Ovary (tissue), 9 donors: ENCODE measurements around the gene NUDT22. TPM values are rescaled to one million over a fixed set of nuclear protein-coding genes. Genes with fewer than 3 reads are reported as not detected.

Source experiments
- DNase-seq, 5 donors: peaks; one replicate each; pipeline ENCODE4 v3.0.0-alpha.2; 2019 to 2020
- H3K27ac ChIP-seq, 2 donors: fragments of 200-600 bp; one replicate each; pipeline versions ENCODE4 v1.5.1 to v1.8.0; 2019 to 2022
- H3K27me3 ChIP-seq: fragments of 200-600 bp; one replicate; pipeline ENCODE4 v1.8.0; 2022
- H3K36me3 ChIP-seq: fragments of 200-600 bp; sonication (generic); one replicate; pipeline ENCODE4 v1.5.1; 2019
- H3K4me1 ChIP-seq: one replicate; pipeline ENCODE4 v1.8.1; 2013; ENCODE audit warnings: mild to moderate bottlenecking, moderate library complexity; ENCODE audit not compliant: insufficient read depth
- H3K4me3 ChIP-seq: fragments of 200-600 bp; sonication (generic); one replicate; pipeline ENCODE4 v1.5.1; 2017
- H3K9me3 ChIP-seq, 2 donors: fragments of 200-600 bp in 1 of 2; sonication (generic) in 1 of 2; one replicate each; pipeline versions ENCODE4 v1.5.1 to v1.8.1; 2013 to 2019; ENCODE audit warnings: mild to moderate bottlenecking in 1 of 2, moderate library complexity in 1 of 2
- EP300 ChIP-seq: sonication (generic); formaldehyde crosslinking; IDR thresholded peaks from one replicate; pipeline ENCODE4 v1.6.1; 2017; ENCODE audit warnings: antibody characterized with exemption
- POLR2A ChIP-seq: fragments of 450-650 bp; IDR thresholded peaks from one replicate; pipeline ENCODE4 v1.6.1; 2017; ENCODE audit warnings: antibody characterized with exemption, mild to moderate bottlenecking, moderate library complexity
- WGBS, 3 donors: extraction: QIAGEN DNeasy Blood & Tissue Kit in 1 of 3; methylation state at CpG; one replicate each; pipeline versions ENCODE4 v1.1.5 to v1.1.7; 2013 to 2017; 5-methylcytosine and 5-hydroxymethylcytosine counted together
- intact Hi-C, 4 donors: fragments of 100-400 bp; cut with DNase I; formaldehyde crosslinking; loops; one replicate each; pipeline versions ENCODE4 v1.11.0 to v1.15.1; 2022 to 2023
- polyA plus RNA-seq, 2 donors: library from polyadenylated mRNA; stranded (reverse); fragments of 200-250 nt in 1 of 2; fragments of 350-450 nt in 1 of 2; fragmentation: Illumina TruSeq in 1 of 2; extraction: RNeasy Lipid Tissue Mini Kit (QIAGEN cat#74804) in 1 of 2; gene quantifications; one replicate each; pipeline ENCODE4 v1.2.3, GENCODE V29; 2013 to 2014
- total RNA-seq, 7 donors: library from RNA; depleted of rRNA in 2 of 7; stranded (reverse); fragments of >200 nt in 2 of 7; fragmentation: NEBNext Ultra II Directional in 3 of 7; extraction: Animal tissue kit (Norgen Biotek cat#: 25700) in 3 of 7; gene quantifications; one replicate each; pipeline versions ENCODE4 v1.1.0 to v1.2.4, GENCODE V29; 2016 to 2023
- TF ChIP-seq, protein P1 (sequence below), 3 donors: fragments of 450-650 bp in 2 of 3; fragments of 200-600 bp in 1 of 3; IDR thresholded peaks; one replicate each; pipeline versions ENCODE4 v1.5.1 to v1.8.0; 2016 to 2022; ENCODE audit warnings: antibody characterized with exemption in 3 of 3, mild to moderate bottlenecking in 1 of 3
- donor health status: DM: no; HTN: no; CAD: no; lungs with moderate emphysema.
- donor health status: DM: no; HTN: no; CAD: no.
- donor health status: Bipolar disorder and iron deficiency.
- donor health status: DM: yes; HTN: yes; CAD: no.
- donor health status: DM: no; HTN: no; CAD: no.
- donor health status: DM: yes; HTN: yes; CAD: no.

NUDT22 gene
- total and polyA plus RNA-seq, 9 donors = 4.8 to 52.7 (median 36.8) TPM

DNA sequence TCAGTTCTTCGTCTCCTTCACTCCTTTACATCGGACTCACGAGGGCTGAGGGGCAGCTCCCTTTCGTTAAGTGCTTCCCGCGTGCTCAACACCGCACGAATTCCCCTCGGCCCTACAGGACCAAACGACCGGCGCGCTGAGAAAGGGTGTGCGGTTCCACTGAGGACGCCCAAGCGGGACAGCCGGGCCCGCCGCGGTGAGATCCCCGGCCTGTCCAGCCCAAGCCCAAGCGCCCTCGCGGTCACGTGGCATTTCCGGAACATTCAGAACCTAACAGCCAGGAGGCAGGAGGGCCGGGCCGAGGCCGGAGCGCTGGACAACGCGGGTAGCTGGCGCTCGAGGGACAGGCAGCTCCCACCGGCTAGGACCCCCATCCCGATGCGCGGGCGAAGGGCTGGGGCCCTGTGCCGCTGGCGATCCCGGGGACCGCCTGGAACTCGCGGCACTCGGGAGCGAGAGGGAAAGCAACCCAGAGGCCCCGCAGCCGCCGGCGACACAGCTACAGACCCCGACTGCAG is 40.8 kb upstream of the NUDT22 start:
- peak in 3 of 5 donors; percentile 88 to 91 (median 89) for DNase-seq
- H3K4me1 ChIP-seq = peaks cover 10% of the 10 kb centered on the region
- intact Hi-C loops = no loop called here

DNA sequence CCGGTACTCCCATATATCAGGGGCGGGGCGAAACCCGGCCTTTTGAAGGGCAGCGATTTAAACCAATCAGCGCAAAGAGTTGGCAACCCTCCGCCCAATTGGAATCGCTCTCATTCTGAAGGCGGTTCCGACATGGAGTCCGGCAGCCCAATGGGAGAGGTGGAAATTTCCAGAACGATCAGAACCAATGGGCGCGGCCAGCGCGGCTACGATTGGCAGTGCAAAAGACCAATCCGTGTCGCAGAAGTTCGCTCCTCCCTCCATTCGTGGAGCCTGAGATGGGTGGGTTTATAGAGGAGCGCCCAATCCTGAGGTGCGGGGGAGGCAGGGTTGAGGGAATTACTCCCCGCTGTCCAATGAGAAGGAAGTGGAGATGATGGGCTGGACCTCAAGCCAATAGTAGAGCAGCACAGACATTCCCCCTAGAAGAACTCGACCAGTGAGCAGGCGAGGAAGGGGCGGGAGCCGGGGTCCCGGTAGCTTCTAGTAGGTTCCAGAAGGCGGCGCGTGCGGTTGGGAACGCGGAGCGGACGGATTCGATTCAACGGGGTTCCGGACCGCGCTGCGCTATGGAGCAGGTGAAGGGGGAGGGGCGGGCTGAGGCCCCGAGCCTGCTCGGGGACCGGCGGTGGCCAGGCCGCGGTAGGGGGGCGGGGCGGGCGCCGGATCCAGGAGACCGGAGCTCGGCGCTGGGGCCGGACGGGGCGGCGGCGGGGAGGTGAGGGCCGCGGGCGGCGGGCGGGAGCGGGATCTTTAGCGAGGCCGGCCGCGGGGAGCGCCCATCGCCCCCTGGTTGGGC is 40.2 kb upstream of the NUDT22 start, which contains the start of gene STIP1:
Gene STIP1, plus strand, starts transcription at position 479 of the 799 bp plus-strand sequence. Its CDS starts 91 bp downstream, at position 570.
- Histone ChIP-seq H3K27me3 (no peaks in the 10 kb centered on the region), H3K4me1 (peaks cover 10% of the 10 kb centered on the region), H3K36me3 (no peaks in the 10 kb centered on the region), H3K9me3 (no peaks in the 10 kb centered on the region), H3K4me3 (peak within 1 kb of the TSS; percentile 72), H3K27ac (peak within 1 kb of the TSS; percentile 87 to 99)
- TF ChIP-seq POLR2A (peak; percentile 47), EP300 (no peak)
- TF ChIP-seq, protein P1, sequence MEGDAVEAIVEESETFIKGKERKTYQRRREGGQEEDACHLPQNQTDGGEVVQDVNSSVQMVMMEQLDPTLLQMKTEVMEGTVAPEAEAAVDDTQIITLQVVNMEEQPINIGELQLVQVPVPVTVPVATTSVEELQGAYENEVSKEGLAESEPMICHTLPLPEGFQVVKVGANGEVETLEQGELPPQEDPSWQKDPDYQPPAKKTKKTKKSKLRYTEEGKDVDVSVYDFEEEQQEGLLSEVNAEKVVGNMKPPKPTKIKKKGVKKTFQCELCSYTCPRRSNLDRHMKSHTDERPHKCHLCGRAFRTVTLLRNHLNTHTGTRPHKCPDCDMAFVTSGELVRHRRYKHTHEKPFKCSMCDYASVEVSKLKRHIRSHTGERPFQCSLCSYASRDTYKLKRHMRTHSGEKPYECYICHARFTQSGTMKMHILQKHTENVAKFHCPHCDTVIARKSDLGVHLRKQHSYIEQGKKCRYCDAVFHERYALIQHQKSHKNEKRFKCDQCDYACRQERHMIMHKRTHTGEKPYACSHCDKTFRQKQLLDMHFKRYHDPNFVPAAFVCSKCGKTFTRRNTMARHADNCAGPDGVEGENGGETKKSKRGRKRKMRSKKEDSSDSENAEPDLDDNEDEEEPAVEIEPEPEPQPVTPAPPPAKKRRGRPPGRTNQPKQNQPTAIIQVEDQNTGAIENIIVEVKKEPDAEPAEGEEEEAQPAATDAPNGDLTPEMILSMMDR (IDR thresholded peaks at IDR 0.05) = peak in 2 of 3 donors; percentile 36 to 41
- WGBS, 3 donors = 0 to 1% (median 0%) methylated on average over 38 to 74 of the region's 74 CpGs
- intact Hi-C loops = no loop called here
- peak; percentile 99 to 100 (median 99) for DNase-seq

More for the DNA sequence above, 40.8 kb upstream of the NUDT22 start:
- H3K36me3 ChIP-seq = no peaks in the 10 kb centered on the region
- H3K9me3 ChIP-seq = no peaks in the 10 kb centered on the region
- no peaks in the 10 kb centered on the region for H3K27me3 ChIP-seq
- 0 to 1% (median 0%) methylated on average over 43 to 52 of the region's 52 CpGs for WGBS, 3 donors
- peak overlapping the region; percentile 76 to 98 for H3K27ac ChIP-seq
- peak overlapping the region; percentile 72 for H3K4me3 ChIP-seq
- TF ChIP-seq POLR2A = peak; percentile 97
- TF ChIP-seq EP300 = no peak
- TF ChIP-seq, protein P1 (IDR thresholded peaks at IDR 0.05) = peak; percentile 13 to 92 (median 86)

DNA sequence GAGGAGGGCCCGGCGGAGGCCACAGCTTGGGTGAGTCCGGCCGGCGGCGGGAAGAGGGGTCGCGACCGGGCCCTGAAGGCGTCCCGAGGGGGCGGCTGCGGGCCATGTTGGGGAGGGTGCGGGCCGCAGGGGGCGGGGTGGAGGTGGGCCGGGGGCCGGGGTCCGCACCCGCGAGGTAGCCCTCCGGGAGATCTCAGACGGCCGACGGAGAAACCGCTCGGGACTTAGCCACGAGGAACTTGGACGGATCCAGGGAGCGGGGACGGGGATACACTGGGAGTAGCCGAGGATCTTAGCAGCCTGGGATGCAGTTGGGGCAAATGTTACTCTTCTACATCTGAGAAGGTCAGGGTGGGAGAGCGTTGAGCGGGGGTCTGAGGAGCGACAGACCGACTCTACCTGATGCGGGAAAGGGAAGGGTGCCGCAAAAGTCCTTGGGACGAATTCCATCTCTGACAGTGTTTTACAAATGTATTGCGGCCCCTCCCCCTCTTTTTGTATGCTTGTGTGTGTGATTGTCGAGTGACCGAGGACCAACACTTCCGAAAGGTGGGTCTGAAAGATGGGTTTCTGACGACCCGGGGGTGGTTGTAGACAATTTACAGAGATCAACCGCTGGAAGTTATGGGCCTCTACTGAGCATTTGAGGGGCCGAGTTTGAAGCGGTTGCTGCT is 39.4 kb upstream of the NUDT22 start:
- Histone ChIP-seq H3K9me3 (no peaks in the 10 kb centered on the region), H3K4me1 (peaks cover 10% of the 10 kb centered on the region), H3K27ac (peak overlapping the region; percentile 87 to 99), H3K27me3 (no peaks in the 10 kb centered on the region), H3K36me3 (no peaks in the 10 kb centered on the region), H3K4me3 (no peak overlapping the region)
- intact Hi-C loops = no loop called here
- no peak for DNase-seq
- 1% methylated on average over 33 to 48 of the region's 48 CpGs for WGBS, 3 donors
- TF ChIP-seq POLR2A = no peak
- TF ChIP-seq, protein P1 (IDR thresholded peaks at IDR 0.05) = no peak

DNA sequence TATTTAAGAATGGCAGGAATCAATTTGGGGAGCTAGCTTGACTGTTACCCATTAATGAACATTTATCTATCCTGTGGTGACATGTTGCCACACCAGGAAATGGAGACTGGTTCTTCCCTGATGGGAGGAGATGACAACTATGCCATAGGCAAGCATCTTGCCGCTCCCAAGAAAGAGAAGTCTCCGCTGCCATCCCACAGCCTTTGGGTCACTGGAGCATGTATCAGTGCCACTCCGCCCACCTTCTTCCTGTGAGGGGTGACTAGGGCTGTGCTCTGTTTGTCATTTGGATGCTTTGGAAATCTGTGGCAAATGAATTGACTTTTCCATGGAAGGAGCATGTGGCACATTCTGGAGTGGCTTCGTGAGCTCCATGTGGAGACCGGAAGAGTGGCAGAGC is 33.6 kb upstream of the NUDT22 start:
- H3K27me3 ChIP-seq = no peaks in the 10 kb centered on the region
- no peak for DNase-seq
- intact Hi-C loops = no loop called here
- peaks cover 4% of the 10 kb centered on the region for H3K4me1 ChIP-seq
- no peak overlapping the region for H3K4me3 ChIP-seq
- H3K27ac ChIP-seq = no peak overlapping the region
- H3K36me3 ChIP-seq = no peaks in the 10 kb centered on the region
- TF ChIP-seq, protein P1 (IDR thresholded peaks at IDR 0.05) = no peak
- no peak for TF ChIP-seq EP300
- TF ChIP-seq POLR2A = no peak
- WGBS, 3 donors = 91 to 97% (median 91%) methylated on average over 5 of the region's 5 CpGs
- no peaks in the 10 kb centered on the region for H3K9me3 ChIP-seq
